ENCODE results near the gene BICD1.

DNA sequence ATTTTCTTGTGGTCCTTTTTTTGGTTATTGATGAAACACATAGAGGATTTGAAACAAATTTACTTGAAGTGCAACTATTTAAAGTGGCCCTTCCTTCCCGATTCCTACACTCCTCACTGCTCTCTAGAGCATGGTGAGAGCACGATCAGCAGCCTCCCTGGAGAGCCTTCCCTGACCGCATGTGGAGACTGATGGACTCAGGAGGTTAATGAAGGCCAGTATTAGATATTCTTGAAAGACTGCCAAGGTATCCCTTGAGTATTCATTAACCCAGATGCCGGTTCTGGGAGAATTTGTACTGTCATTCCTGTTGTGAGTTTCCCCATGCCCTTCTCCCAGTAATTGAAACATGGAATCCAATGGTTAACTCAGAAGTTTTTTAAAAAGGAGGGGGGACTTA lies 189.9 kb downstream of the BICD1 start:
- TF ChIP-seq GATA2 (IDR thresholded peaks at IDR 0.05; ENCODE audit: low read depth, low read length) (no peak), GATA3 (IDR thresholded peaks at IDR 0.05; ENCODE audit: low read depth, low read length) (no peak)
